ENCODE measurements around the gene LGI1. TPM values are rescaled to one million over a fixed set of nuclear protein-coding genes. Genes with fewer than 3 reads are reported as not detected.
A peak's percentile ranks its signal among the peaks of the same experiment; 100 is the strongest.

The LGI1 gene
- total and polyA plus RNA-seq, 2 of the 8 experiments (the other 6 are each of a cell fraction or from before 2014, with no cell fraction given), result 0.15 TPM; not detected in 1

DNA sequence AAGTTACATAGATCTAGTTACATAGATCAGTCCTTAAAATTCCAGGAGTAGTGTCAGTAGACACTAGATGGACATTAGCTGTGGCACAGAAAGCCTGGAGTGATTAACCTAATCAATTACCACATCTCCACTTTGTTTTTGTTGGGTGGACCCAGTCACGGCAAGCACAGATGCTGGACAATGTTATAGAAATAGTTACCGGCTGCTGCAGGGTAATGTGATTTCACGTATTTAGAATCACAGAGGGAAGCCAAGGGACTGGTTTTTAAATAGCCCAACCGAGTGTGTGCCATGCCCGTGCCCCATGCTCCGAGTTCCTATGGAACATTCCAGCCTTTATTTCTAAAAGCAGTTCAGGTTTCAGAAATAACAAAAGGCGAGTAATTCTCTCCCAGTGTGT is 2.8 kb downstream of the LGI1 start:
- no peak overlapping the region for H3K23ac ChIP-seq (ENCODE audit: insufficient read length)
- H2AFZ ChIP-seq (ENCODE audit: low read length), result no peak overlapping the region
- no peak overlapping the region for H3K18ac ChIP-seq (ENCODE audit: extremely low read depth, low read length)
- H2BK12ac ChIP-seq (ENCODE audit: low read depth, low read length), result no peak overlapping the region
- DNase-seq (ENCODE audit: low read depth in 1 of 2, low spot score in 2 of 2) (no peak), FAIRE-seq (no peak)
- no peak overlapping the region for H2BK120ac ChIP-seq (replicated peaks; ENCODE audit: low read depth, low read length)
- WGBS, 2 experiments (ENCODE audit: extremely low coverage in 1 of 2, insufficient coverage in 1 of 2, insufficient read length in 1 of 2, insufficient replicate concordance in 2 of 2, low coverage in 1 of 2, low lambda C conversion rate in 2 of 2, missing lambda C conversion rate in 1 of 2), result 78% methylated on average over 7 of the region's 7 CpGs; no CpG with 5 or more reads in 1 of the 2 experiments
- no peaks in the 10 kb centered on the region for H3K79me1 ChIP-seq (ENCODE audit: low read depth, low read length)
- no peak overlapping the region for H3K14ac ChIP-seq (ENCODE audit: insufficient read length)
- H3K4me3 ChIP-seq (ENCODE audit: extremely low read depth in 1 of 4, insufficient read depth in 2 of 4, low read depth in 3 of 4, low read length in 4 of 4), result peak overlapping the region in 1 of 4 experiments; percentile 26; a peak in 1 of 8 replicates
- 0 out of 2 replicates have a peak overlapping the region, but pooled peaks have one; percentile 49 for H2BK15ac ChIP-seq (ENCODE audit: low read length)
- H3K56ac ChIP-seq (replicated peaks; ENCODE audit: insufficient read length, low read depth, low read length), result no peak overlapping the region
- no peaks in the 10 kb centered on the region; a peak in 1 of 4 replicates for H3K79me2 ChIP-seq (ENCODE audit: control insufficient read depth in 1 of 2, insufficient read depth in 2 of 2, low read length in 2 of 2)
- peak; percentile 21 for TF ChIP-seq KDM4A (IDR thresholded peaks at IDR 0.05; ENCODE audit: low read depth, low read length, severe bottlenecking)
- TF ChIP-seq SP2 (IDR thresholded peaks at IDR 0.05; ENCODE audit: low read length), result no peak
- no peak overlapping the region for H4K91ac ChIP-seq (replicated peaks; ENCODE audit: insufficient read length, low read length)
- no peak overlapping the region for H2BK20ac ChIP-seq (ENCODE audit: low read length)
- ChIA-PET POLR2A (ENCODE audit: partially characterized antibody) (no interaction called here), CTCF (ENCODE audit: partially characterized antibody) (interaction anchor here (0.8 to 11.2 kb wide), 5 partner anchors 10 to 54 kb away, joined by 3 to 76 read pairs (median 3); no protein-coding TSS in a partner anchor)
- no peaks in the 10 kb centered on the region for H3K36me3 ChIP-seq (ENCODE audit: control insufficient read depth in 2 of 4, insufficient read depth in 4 of 4, low read length in 3 of 4)
- no peak overlapping the region for H4K8ac ChIP-seq (ENCODE audit: extremely low read depth, insufficient read depth, low read length)
- H3K9ac ChIP-seq (replicated peaks in 1 of 4; ENCODE audit: extremely low read depth in 1 of 4, low read depth in 3 of 4, low read length in 3 of 4), result no peak overlapping the region
- no peaks in the 10 kb centered on the region for H3K23me2 ChIP-seq (ENCODE audit: low read depth, low read length)
- H4K20me1 ChIP-seq (replicated peaks in 1 of 2; ENCODE audit: control insufficient read depth in 1 of 2, insufficient read depth in 2 of 2, low read length in 2 of 2), result no peaks in the 10 kb centered on the region
- H4K5ac ChIP-seq (ENCODE audit: insufficient read length, low read depth, low read length), result no peak overlapping the region
- H2AK5ac ChIP-seq (ENCODE audit: low read depth, low read length), result no peak overlapping the region
- no peak overlapping the region for H2BK5ac ChIP-seq (ENCODE audit: low read depth, low read length)
- H3K4ac ChIP-seq (replicated peaks; ENCODE audit: insufficient read length, low read depth, low read length), result no peak overlapping the region
- H3K27me3 ChIP-seq (replicated peaks in 1 of 4; ENCODE audit: control insufficient read depth in 3 of 4, extremely low read depth in 1 of 4, insufficient read depth in 3 of 4, low read length in 3 of 4), result peaks cover 0 to 3% (median 2%) of the 10 kb centered on the region in 4 experiments; a peak in 4 of 7 replicates
- H3K4me2 ChIP-seq (ENCODE audit: insufficient read depth in 1 of 2, low read depth in 2 of 2, low read length in 2 of 2), result peak overlapping the region; percentile 19 to 35; a peak in 2 of 4 replicates
- H3K9me3 ChIP-seq (ENCODE audit: insufficient read depth in 2 of 2, low read depth in 1 of 2, low read length in 1 of 2), result no peaks in the 10 kb centered on the region
- H3K4me1 ChIP-seq (replicated peaks in 1 of 4; ENCODE audit: control insufficient read depth in 3 of 4, insufficient read depth in 4 of 4, low read length in 3 of 4), result peaks cover 11 to 21% (median 13%) of the 10 kb centered on the region in 4 experiments; a peak in 5 of 7 replicates
- H3K27ac ChIP-seq (ENCODE audit: low read depth, low read length), result no peak overlapping the region
